K562 (cell line): ENCODE measurements around the gene CACNA2D3. TPM values are rescaled to one million over a fixed set of nuclear protein-coding genes. Genes with fewer than 3 reads are reported as not detected.

Experiments
- ARID1B ChIP-seq: fragments of 450-650 bp; IDR thresholded peaks from 2 replicates; pipeline ENCODE4 v1.6.1; 2016; ENCODE audit warnings: antibody characterized with exemption, mild to moderate bottlenecking, inconsistent platforms
- CHD4 ChIP-seq: fragments of 200-600 bp; sonication (generic); IDR thresholded peaks from 3 replicates; pipeline ENCODE4 v1.6.1; 2012; ENCODE audit warnings: low read depth, mild to moderate bottlenecking, mixed read lengths, low read length, inconsistent platforms; ENCODE audit not compliant: insufficient read depth, insufficient replicate concordance, poor library complexity, severe bottlenecking
- EP300 ChIP-seq: IDR thresholded peaks from 2 replicates; pipeline ENCODE4 v1.6.1; 2012; ENCODE audit warnings: low read length, improper control_type of control experiment
- HDGF ChIP-seq: fragments of 450-650 bp; IDR thresholded peaks from 2 replicates; pipeline ENCODE4 v1.6.1; 2016
- JUND ChIP-seq, 2 experiments: IDR thresholded peaks; 2 replicates in 1 of 2; 3 replicates in 1 of 2; pipeline ENCODE4 v1.6.1; 2011; ENCODE audit warnings: borderline replicate concordance in 2 of 2, low read depth in 2 of 2, low read length in 2 of 2, improper control_type of control experiment in 1 of 2, missing biosample characterization in 1 of 2, missing genetic modification characterization in 1 of 2, missing genetic modification reagents in 1 of 2
- NR2C1 ChIP-seq, 2 experiments: fragments of 450-650 bp; IDR thresholded peaks; 2 replicates each; pipeline ENCODE4 v1.6.1; 2017; ENCODE audit warnings: mild to moderate bottlenecking in 2 of 2, antibody characterized with exemption in 1 of 2, inconsistent platforms in 1 of 2, missing compliant biosample characterization in 1 of 2, missing genetic modification characterization in 1 of 2
- RERE ChIP-seq: sonication (generic); formaldehyde crosslinking; IDR thresholded peaks from 2 replicates; pipeline ENCODE4 v1.8.0; 2023; ENCODE audit warnings: missing genetic modification reagents, mild to moderate bottlenecking, borderline replicate concordance
- RFX1 ChIP-seq: fragments of 450-650 bp; IDR thresholded peaks from 2 replicates; pipeline ENCODE4 v1.6.1; 2016; ENCODE audit warnings: mild to moderate bottlenecking, moderate library complexity
- SMAD3 ChIP-seq: fragments of 450-650 bp; formaldehyde crosslinking; conservative IDR thresholded peaks from 2 replicates; pipeline ENCODE4 v1.4.0; 2020; ENCODE audit warnings: mild to moderate bottlenecking
- SNRNP70 ChIP-seq: fragments of 200-400 bp; formaldehyde crosslinking; optimal IDR thresholded peaks from 2 replicates; pipeline ENCODE3; 2017; ENCODE audit warnings: low read depth, low read length
- ZNF589 ChIP-seq: fragments of 200-800 bp; sonication (Bioruptor generic); IDR thresholded peaks from 2 replicates; pipeline ENCODE4 v1.6.1; 2016; ENCODE audit warnings: low read depth, missing genetic modification characterization, missing compliant biosample characterization
- polyA plus RNA-seq, 8 experiments: library from polyadenylated mRNA; depleted of rRNA in 4 of 8; stranded (reverse) in 5 of 8; unstranded in 3 of 8; fragments of >200 nt; fragmentation: Nextera tagmentation in 2 of 8; fragmentation: Illumina TruSeq in 1 of 8; extraction: Ambion mirVana in 2 of 8; extraction: Trizol in 1 of 8; gene quantifications; 2 replicates each; pipeline versions ENCODE4 v1.2.1 to v1.2.3, GENCODE V29; 2011 to 2014; ENCODE audit warnings: inconsistent platforms in 1 of 8, missing spikeins in 1 of 8
- total RNA-seq, 7 experiments: library from RNA; depleted of rRNA in 6 of 7; stranded (reverse); fragments of >200 nt in 6 of 7; fragmentation: Illumina TruSeq in 2 of 7; extraction: Trizol in 2 of 7; gene quantifications; 2 replicates each; pipeline versions ENCODE4 v1.2.1 to v1.2.3, GENCODE V29; 2011 to 2021; ENCODE audit warnings: low replicate concordance in 1 of 7
- TF ChIP-seq, protein P1 (sequence below): fragments of 450-650 bp; IDR thresholded peaks from one replicate; pipeline ENCODE4 v1.6.1; 2018; ENCODE audit warnings: mild to moderate bottlenecking, moderate library complexity; ENCODE audit not compliant: partially characterized antibody

CACNA2D3 gene
- total and polyA plus RNA-seq, 9 of the 15 experiments (the other 6 are each of a cell fraction or from before 2014, with no cell fraction given): 0.01 TPM; not detected in 8

DNA sequence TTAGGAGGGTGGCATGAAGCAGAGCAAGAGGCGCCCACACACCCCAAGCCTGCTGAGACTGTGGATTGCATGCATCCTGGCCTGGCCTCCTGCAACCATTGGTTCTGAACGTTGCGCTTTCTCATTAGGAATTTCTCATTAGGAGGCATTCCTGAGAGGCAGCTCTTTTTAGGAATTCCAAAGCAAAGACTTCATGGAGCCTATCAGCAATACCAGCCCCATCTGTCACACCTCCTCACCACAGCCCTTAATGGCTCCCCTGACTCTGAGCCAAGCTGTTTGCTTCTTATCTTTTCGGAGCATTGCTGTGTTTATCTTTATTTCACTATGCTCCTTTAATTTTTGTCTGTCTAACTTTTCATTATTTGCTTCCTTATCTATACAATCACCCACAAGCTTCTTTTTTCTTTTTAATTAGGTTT is 226.9 kb downstream of the CACNA2D3 start (continued):
- TF ChIP-seq SMAD3 (CRISPR knock-in tag): no peak
- TF ChIP-seq RFX1: no peak
- TF ChIP-seq, protein P1, sequence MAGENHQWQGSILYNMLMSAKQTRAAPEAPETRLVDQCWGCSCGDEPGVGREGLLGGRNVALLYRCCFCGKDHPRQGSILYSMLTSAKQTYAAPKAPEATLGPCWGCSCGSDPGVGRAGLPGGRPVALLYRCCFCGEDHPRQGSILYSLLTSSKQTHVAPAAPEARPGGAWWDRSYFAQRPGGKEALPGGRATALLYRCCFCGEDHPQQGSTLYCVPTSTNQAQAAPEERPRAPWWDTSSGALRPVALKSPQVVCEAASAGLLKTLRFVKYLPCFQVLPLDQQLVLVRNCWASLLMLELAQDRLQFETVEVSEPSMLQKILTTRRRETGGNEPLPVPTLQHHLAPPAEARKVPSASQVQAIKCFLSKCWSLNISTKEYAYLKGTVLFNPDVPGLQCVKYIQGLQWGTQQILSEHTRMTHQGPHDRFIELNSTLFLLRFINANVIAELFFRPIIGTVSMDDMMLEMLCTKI: no peak
- TF ChIP-seq NR2C1 (IDR thresholded peaks at IDR 0.05): no peak
- TF ChIP-seq NR2C1 (tag; IDR thresholded peaks at IDR 0.05): no peak
- no peak for TF ChIP-seq RERE
- peak; percentile 39 for TF ChIP-seq EP300
- no peak for TF ChIP-seq SNRNP70
- no peak for TF ChIP-seq HDGF
- TF ChIP-seq ZNF589: no peak
- no peak for TF ChIP-seq JUND (IDR thresholded peaks at IDR 0.05; ENCODE audit: borderline replicate concordance, low read depth, low read length)
- TF ChIP-seq JUND (tag; IDR thresholded peaks at IDR 0.05; ENCODE audit: borderline replicate concordance, low read depth, low read length): no peak
- TF ChIP-seq CHD4: no peak
- peak; percentile 90 for TF ChIP-seq ARID1B
